Osteoblast (primary cell): Measurements from ENCODE around the gene AHNAK. TPM values are rescaled to one million over a fixed set of nuclear protein-coding genes. Genes with fewer than 3 reads are reported as not detected.
A peak's percentile ranks its signal among the peaks of the same experiment; 100 is the strongest.

Source experiments
- DNase-seq: peaks from one replicate; pipeline ENCODE4 v3.0.0; 2011; ENCODE audit warnings: low spot score, mixed read lengths; ENCODE audit not compliant: insufficient read length; ENCODE audit errors: missing footprints
- H2AFZ ChIP-seq: 2 replicates; pipeline ENCODE4 v1.6.0; 2011; ENCODE audit warnings: mild to moderate bottlenecking, low read length
- H3K27ac ChIP-seq: 2 replicates; pipeline ENCODE4 v1.5.1; 2011; ENCODE audit warnings: mild to moderate bottlenecking, low read depth, low read length, moderate library complexity
- H3K27me3 ChIP-seq: 2 replicates; pipeline ENCODE4 v1.6.0; 2012; ENCODE audit warnings: mild to moderate bottlenecking, control low read depth, inconsistent platforms, low read length, moderate library complexity; ENCODE audit not compliant: insufficient read depth
- H3K36me3 ChIP-seq: 2 replicates; pipeline ENCODE4 v1.5.1; 2011; ENCODE audit warnings: mild to moderate bottlenecking, low read length, control low read depth, moderate library complexity; ENCODE audit not compliant: insufficient read depth
- H3K4me1 ChIP-seq: 2 replicates; pipeline ENCODE4 v1.5.1; 2011; ENCODE audit warnings: mild to moderate bottlenecking, low read length, control low read depth, moderate library complexity; ENCODE audit not compliant: insufficient read depth
- H3K4me2 ChIP-seq: 2 replicates; pipeline ENCODE4 v1.6.0; 2011; ENCODE audit warnings: mild to moderate bottlenecking, low read length; ENCODE audit not compliant: insufficient read depth
- H3K4me3 ChIP-seq: fragments of 200-600 bp; sonication (generic); 3 replicates; pipeline ENCODE4 v1.5.1; 2012; ENCODE audit warnings: mild to moderate bottlenecking, low read length, inconsistent platforms; ENCODE audit not compliant: insufficient read depth
- H3K79me2 ChIP-seq: 2 replicates; pipeline ENCODE4 v1.6.0; 2012; ENCODE audit warnings: mild to moderate bottlenecking, low read length, control low read depth, inconsistent platforms; ENCODE audit not compliant: insufficient read depth
- H3K9me3 ChIP-seq: 2 replicates; pipeline ENCODE4 v1.5.1; 2011; ENCODE audit warnings: low read depth, low read length, control low read depth
- H4K20me1 ChIP-seq: 2 replicates; pipeline ENCODE4 v1.6.0; 2012; ENCODE audit warnings: mild to moderate bottlenecking, low read length, control low read depth; ENCODE audit not compliant: insufficient read depth
- CTCF ChIP-seq: IDR thresholded peaks from 2 replicates; pipeline ENCODE4 v1.5.1; 2011; ENCODE audit warnings: mild to moderate bottlenecking, low read depth, low read length, moderate library complexity; ENCODE audit errors: extremely low read depth
- total RNA-seq: library from RNA; depleted of rRNA; stranded (reverse); fragments of >200 nt; gene quantifications from 2 replicates; pipeline ENCODE4 v1.2.3, GENCODE V29; 2012

AHNAK gene
- total RNA-seq, 1 donor: 720 TPM

GRCh38 chr11:62536301-62536957 is 10.2 kb downstream of the AHNAK start:
- Histone ChIP-seq H3K9me3 (no peaks in the 10 kb centered on the region), H3K36me3 (peaks cover 59% of the 10 kb centered on the region), H3K4me2 (no peak overlapping the region), H3K27me3 (no peaks in the 10 kb centered on the region), H3K79me2 (peaks cover 99% of the 10 kb centered on the region), H4K20me1 (peaks cover 93% of the 10 kb centered on the region), H3K4me3 (no peak overlapping the region), H3K4me1 (peaks cover 44% of the 10 kb centered on the region), H2AFZ (no peak overlapping the region), H3K27ac (peak overlapping the region; percentile 45)
- peak; percentile 63 for DNase-seq
- no peak for TF ChIP-seq CTCF

- H4K20me1 ChIP-seq: peaks cover 93% of the 10 kb centered on the region
- no peak for TF ChIP-seq CTCF
- H3K36me3 ChIP-seq: peaks cover 66% of the 10 kb centered on the region
- DNase-seq: peak; percentile 84
- no peaks in the 10 kb centered on the region for H3K27me3 ChIP-seq
- H3K79me2 ChIP-seq: peaks cover 99% of the 10 kb centered on the region
- peak overlapping the region; percentile 45 for H3K27ac ChIP-seq
- H3K4me1 ChIP-seq: peaks cover 38% of the 10 kb centered on the region
- no peak overlapping the region for H2AFZ ChIP-seq
- no peak overlapping the region for H3K4me3 ChIP-seq
- no peak overlapping the region for H3K4me2 ChIP-seq
- no peaks in the 10 kb centered on the region for H3K9me3 ChIP-seq
Observed at GRCh38 chr11:62535802-62536201, 10.8 kb downstream of the AHNAK start.

GRCh38 chr11:62534779-62535545 is 11.6 kb downstream of the AHNAK start:
- Histone ChIP-seq H3K79me2 (peaks cover 99% of the 10 kb centered on the region), H3K4me1 (peaks cover 30% of the 10 kb centered on the region), H2AFZ (no peak overlapping the region), H3K27me3 (no peaks in the 10 kb centered on the region), H3K9me3 (no peaks in the 10 kb centered on the region), H4K20me1 (peaks cover 93% of the 10 kb centered on the region), H3K4me2 (no peak overlapping the region), H3K4me3 (no peak overlapping the region), H3K27ac (peak overlapping the region; percentile 28), H3K36me3 (peaks cover 74% of the 10 kb centered on the region)
- peak; percentile 55 for DNase-seq
- no peak for TF ChIP-seq CTCF

GRCh38 chr11:62532096-62532495 is 14.5 kb downstream of the AHNAK start:
- no peak overlapping the region for H3K4me2 ChIP-seq
- H3K4me3 ChIP-seq: no peak overlapping the region
- no peak overlapping the region for H3K27ac ChIP-seq
- H3K79me2 ChIP-seq: peaks cover 99% of the 10 kb centered on the region
- H4K20me1 ChIP-seq: peaks cover 85% of the 10 kb centered on the region
- no peak for DNase-seq
- no peaks in the 10 kb centered on the region for H3K27me3 ChIP-seq
- H3K4me1 ChIP-seq: peaks cover 8% of the 10 kb centered on the region
- no peak overlapping the region for H2AFZ ChIP-seq
- no peaks in the 10 kb centered on the region for H3K9me3 ChIP-seq
- H3K36me3 ChIP-seq: peaks cover 90% of the 10 kb centered on the region
- TF ChIP-seq CTCF: no peak
